GM23338 (cell line): ENCODE measurements around the gene MLLT3. TPM values are rescaled to one million over a fixed set of nuclear protein-coding genes. Genes with fewer than 3 reads are reported as not detected.

Source experiments
- ATAC-seq: fragments of 200-7000 bp; cut with Tn5 transposase; 3 replicates; pipeline ENCODE4 v1.9.1; 2020
- DNase-seq: peaks from one replicate; pipeline ENCODE4 v3.0.0-alpha.2; 2015; ENCODE audit warnings: low spot score
- H2AFZ ChIP-seq: fragments of 200-600 bp; sonication (generic); 2 replicates; pipeline ENCODE4 v1.8.0; 2016; ENCODE audit warnings: antibody characterized with exemption, mild to moderate bottlenecking, moderate library complexity
- H3F3A ChIP-seq: fragments of 200-600 bp; sonication (generic); replicated peaks from 2 replicates; pipeline ENCODE4 v1.8.0; 2017; ENCODE audit warnings: antibody characterized with exemption, mixed run types, low read depth
- H3K27ac ChIP-seq: fragments of 200-600 bp; sonication (generic); 2 replicates; pipeline ENCODE4 v1.6.1; 2016; ENCODE audit warnings: low read depth
- H3K27me3 ChIP-seq: fragments of 200-600 bp; sonication (generic); 2 replicates; pipeline ENCODE4 v1.8.0; 2016; ENCODE audit warnings: mild to moderate bottlenecking, mixed run types, moderate library complexity; ENCODE audit not compliant: insufficient read depth
- H3K36me3 ChIP-seq: fragments of 200-600 bp; sonication (generic); 2 replicates; pipeline ENCODE4 v1.8.0; 2016; ENCODE audit warnings: mild to moderate bottlenecking; ENCODE audit not compliant: insufficient read depth
- H3K4me1 ChIP-seq: fragments of 200-600 bp; sonication (generic); 2 replicates; pipeline ENCODE4 v1.8.0; 2016; ENCODE audit warnings: mild to moderate bottlenecking, moderate library complexity; ENCODE audit not compliant: insufficient read depth
- H3K4me2 ChIP-seq: fragments of 200-600 bp; sonication (generic); 2 replicates; pipeline ENCODE4 v1.7.1; 2017; ENCODE audit warnings: mixed run types
- H3K4me3 ChIP-seq: fragments of 200-600 bp; sonication (generic); 2 replicates; pipeline ENCODE4 v1.6.1; 2016; ENCODE audit warnings: mixed run types
- H3K79me2 ChIP-seq: fragments of 200-600 bp; sonication (generic); replicated peaks from 2 replicates; pipeline ENCODE4 v1.8.0; 2017; ENCODE audit warnings: mild to moderate bottlenecking; ENCODE audit not compliant: insufficient read depth
- H3K9me2 ChIP-seq: fragments of 200-600 bp; sonication (generic); 2 replicates; pipeline ENCODE4 v1.8.0; 2017; ENCODE audit not compliant: insufficient read depth
- H4K20me1 ChIP-seq: fragments of 200-600 bp; sonication (generic); replicated peaks from 2 replicates; pipeline ENCODE4 v1.8.0; 2017; ENCODE audit warnings: mild to moderate bottlenecking; ENCODE audit not compliant: insufficient read depth
- H3K27ac Mint-ChIP-seq: 2 replicates; pipeline ENCODE4 v1.8.0; 2020; ENCODE audit warnings: inconsistent platforms, mild to moderate bottlenecking, moderate library complexity, mixed read lengths
- H3K27me3 Mint-ChIP-seq: 3 replicates; pipeline ENCODE4 v1.8.0; 2022; ENCODE audit warnings: low read depth, mild to moderate bottlenecking, moderate library complexity, mixed read lengths, inconsistent platforms; ENCODE audit not compliant: insufficient read depth, poor library complexity
- H3K36me3 Mint-ChIP-seq: 3 replicates; pipeline ENCODE4 v1.8.0; 2021; ENCODE audit warnings: low read depth, mild to moderate bottlenecking, inconsistent platforms, moderate library complexity, mixed read lengths
- H3K4me1 Mint-ChIP-seq: 3 replicates; pipeline ENCODE4 v1.8.0; 2020; ENCODE audit warnings: mild to moderate bottlenecking, inconsistent platforms, mixed read lengths
- H3K4me3 Mint-ChIP-seq: 3 replicates; pipeline ENCODE4 v1.8.0; 2021; ENCODE audit warnings: moderate library complexity, mild to moderate bottlenecking, inconsistent platforms, mixed read lengths
- H3K9me3 Mint-ChIP-seq: 3 replicates; pipeline ENCODE4 v1.8.0; 2020; ENCODE audit warnings: moderate library complexity, mild to moderate bottlenecking, inconsistent platforms, mixed read lengths
- EZH2 ChIP-seq: fragments of 200-600 bp; sonication (generic); IDR thresholded peaks from one replicate; pipeline ENCODE4 v1.8.0; 2017; ENCODE audit warnings: antibody characterized with exemption, mild to moderate bottlenecking, low read depth; ENCODE audit not compliant: unreplicated experiment
- EZH2phosphoT487 ChIP-seq: fragments of 200-600 bp; sonication (generic); IDR thresholded peaks from one replicate; pipeline ENCODE4 v1.8.1; 2018; ENCODE audit warnings: antibody characterized with exemption; ENCODE audit not compliant: unreplicated experiment
- JUNB ChIP-seq: IDR thresholded peaks from one replicate; pipeline ENCODE4 v1.6.1; 2016; ENCODE audit warnings: antibody characterized with exemption; ENCODE audit not compliant: unreplicated experiment
- POLR2AphosphoS5 ChIP-seq: IDR thresholded peaks from 2 replicates; pipeline ENCODE4 v1.6.1; 2016; ENCODE audit warnings: antibody characterized with exemption, low read depth
- STAT1 ChIP-seq: IDR thresholded peaks from one replicate; pipeline ENCODE4 v1.6.1; 2016; ENCODE audit warnings: antibody characterized with exemption; ENCODE audit not compliant: unreplicated experiment
- ZNF114 ChIP-seq: fragments of 250-450 bp; sonication (Bioruptor Pico); IDR thresholded peaks from 2 replicates; pipeline ENCODE4 v1.5.0; 2020; ENCODE audit warnings: mild to moderate bottlenecking, moderate library complexity
- ZNF331 ChIP-seq: fragments of 250-450 bp; sonication (Bioruptor Pico); IDR thresholded peaks from 2 replicates; pipeline ENCODE4 v1.5.0; 2020; ENCODE audit warnings: low read depth, mild to moderate bottlenecking, moderate library complexity
- polyA plus RNA-seq: library from polyadenylated mRNA; unstranded; fragments of >200 nt; fragmentation: Nextera tagmentation; extraction: Ambion mirVana; gene quantifications from 2 replicates; pipeline ENCODE4 v1.2.1, GENCODE V29; 2016
- total RNA-seq: library from RNA; depleted of rRNA; stranded (reverse); fragments of >200 nt; shearing (Covaris generic); gene quantifications from 2 replicates; pipeline ENCODE4 v1.2.3, GENCODE V29; 2014
- TF ChIP-seq, protein P1 (sequence below): IDR thresholded peaks from 2 replicates; pipeline ENCODE4 v1.6.1; 2016; ENCODE audit warnings: antibody characterized with exemption
- TF ChIP-seq, protein P2 (sequence below): IDR thresholded peaks from one replicate; pipeline ENCODE4 v1.6.1; 2018; ENCODE audit warnings: antibody characterized with exemption; ENCODE audit not compliant: unreplicated experiment

The MLLT3 gene
- total and polyA plus RNA-seq, 2 experiments from 2014 or later = 7.5 to 9.5 TPM

DNA sequence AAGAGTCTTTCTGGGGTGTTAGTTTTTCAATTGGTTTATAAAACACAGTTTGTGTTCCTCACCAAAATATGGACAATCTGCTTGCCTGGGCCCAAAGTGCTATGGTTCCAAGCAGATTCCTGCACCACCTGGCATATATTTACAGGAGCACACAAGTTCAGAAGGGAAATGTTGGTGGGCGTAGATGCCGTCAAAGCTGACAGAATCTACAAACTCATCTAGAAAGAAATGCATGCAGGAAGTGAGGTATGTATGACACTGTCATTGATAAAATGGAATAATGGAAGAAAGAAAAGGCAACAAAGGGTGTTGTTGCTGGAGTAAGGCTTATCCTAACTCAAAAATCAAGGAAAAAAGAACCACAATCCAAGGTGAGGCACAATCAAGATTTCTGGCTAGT lies 225.8 kb downstream of the MLLT3 start:
- no peak overlapping the region for H3K27ac ChIP-seq
- no peaks in the 10 kb centered on the region for H3K36me3 ChIP-seq
- DNase-seq = no peak
- H3K27me3 ChIP-seq = no peaks in the 10 kb centered on the region
- H3K9me2 ChIP-seq = no peaks in the 10 kb centered on the region
- Mint-ChIP-seq H3K4me1 (peaks cover 26% of the 10 kb centered on the region), H3K27ac (no peak overlapping the region), H3K27me3 (no peaks in the 10 kb centered on the region), H3K4me3 (no peak overlapping the region), H3K36me3 (no peaks in the 10 kb centered on the region), H3K9me3 (no peaks in the 10 kb centered on the region)
- H3F3A ChIP-seq = no peaks in the 10 kb centered on the region
- no peaks in the 10 kb centered on the region for H3K79me2 ChIP-seq
- peaks cover 11% of the 10 kb centered on the region for H3K4me1 ChIP-seq
- no peaks in the 10 kb centered on the region for H4K20me1 ChIP-seq
- no peak overlapping the region for H3K4me3 ChIP-seq
- TF ChIP-seq STAT1 (no peak), EZH2phosphoT487 (no peak), JUNB (no peak), POLR2AphosphoS5 (no peak), EZH2 (no peak), ZNF114 (CRISPR knock-in tag) (no peak)
- TF ChIP-seq, protein P1, sequence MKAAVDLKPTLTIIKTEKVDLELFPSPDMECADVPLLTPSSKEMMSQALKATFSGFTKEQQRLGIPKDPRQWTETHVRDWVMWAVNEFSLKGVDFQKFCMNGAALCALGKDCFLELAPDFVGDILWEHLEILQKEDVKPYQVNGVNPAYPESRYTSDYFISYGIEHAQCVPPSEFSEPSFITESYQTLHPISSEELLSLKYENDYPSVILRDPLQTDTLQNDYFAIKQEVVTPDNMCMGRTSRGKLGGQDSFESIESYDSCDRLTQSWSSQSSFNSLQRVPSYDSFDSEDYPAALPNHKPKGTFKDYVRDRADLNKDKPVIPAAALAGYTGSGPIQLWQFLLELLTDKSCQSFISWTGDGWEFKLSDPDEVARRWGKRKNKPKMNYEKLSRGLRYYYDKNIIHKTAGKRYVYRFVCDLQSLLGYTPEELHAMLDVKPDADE = no peak
- TF ChIP-seq, protein P2, sequence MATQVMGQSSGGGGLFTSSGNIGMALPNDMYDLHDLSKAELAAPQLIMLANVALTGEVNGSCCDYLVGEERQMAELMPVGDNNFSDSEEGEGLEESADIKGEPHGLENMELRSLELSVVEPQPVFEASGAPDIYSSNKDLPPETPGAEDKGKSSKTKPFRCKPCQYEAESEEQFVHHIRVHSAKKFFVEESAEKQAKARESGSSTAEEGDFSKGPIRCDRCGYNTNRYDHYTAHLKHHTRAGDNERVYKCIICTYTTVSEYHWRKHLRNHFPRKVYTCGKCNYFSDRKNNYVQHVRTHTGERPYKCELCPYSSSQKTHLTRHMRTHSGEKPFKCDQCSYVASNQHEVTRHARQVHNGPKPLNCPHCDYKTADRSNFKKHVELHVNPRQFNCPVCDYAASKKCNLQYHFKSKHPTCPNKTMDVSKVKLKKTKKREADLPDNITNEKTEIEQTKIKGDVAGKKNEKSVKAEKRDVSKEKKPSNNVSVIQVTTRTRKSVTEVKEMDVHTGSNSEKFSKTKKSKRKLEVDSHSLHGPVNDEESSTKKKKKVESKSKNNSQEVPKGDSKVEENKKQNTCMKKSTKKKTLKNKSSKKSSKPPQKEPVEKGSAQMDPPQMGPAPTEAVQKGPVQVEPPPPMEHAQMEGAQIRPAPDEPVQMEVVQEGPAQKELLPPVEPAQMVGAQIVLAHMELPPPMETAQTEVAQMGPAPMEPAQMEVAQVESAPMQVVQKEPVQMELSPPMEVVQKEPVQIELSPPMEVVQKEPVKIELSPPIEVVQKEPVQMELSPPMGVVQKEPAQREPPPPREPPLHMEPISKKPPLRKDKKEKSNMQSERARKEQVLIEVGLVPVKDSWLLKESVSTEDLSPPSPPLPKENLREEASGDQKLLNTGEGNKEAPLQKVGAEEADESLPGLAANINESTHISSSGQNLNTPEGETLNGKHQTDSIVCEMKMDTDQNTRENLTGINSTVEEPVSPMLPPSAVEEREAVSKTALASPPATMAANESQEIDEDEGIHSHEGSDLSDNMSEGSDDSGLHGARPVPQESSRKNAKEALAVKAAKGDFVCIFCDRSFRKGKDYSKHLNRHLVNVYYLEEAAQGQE = no peak
- H2AFZ ChIP-seq = no peak overlapping the region
- no peak overlapping the region for H3K4me2 ChIP-seq
- ATAC-seq = no peak

DNA sequence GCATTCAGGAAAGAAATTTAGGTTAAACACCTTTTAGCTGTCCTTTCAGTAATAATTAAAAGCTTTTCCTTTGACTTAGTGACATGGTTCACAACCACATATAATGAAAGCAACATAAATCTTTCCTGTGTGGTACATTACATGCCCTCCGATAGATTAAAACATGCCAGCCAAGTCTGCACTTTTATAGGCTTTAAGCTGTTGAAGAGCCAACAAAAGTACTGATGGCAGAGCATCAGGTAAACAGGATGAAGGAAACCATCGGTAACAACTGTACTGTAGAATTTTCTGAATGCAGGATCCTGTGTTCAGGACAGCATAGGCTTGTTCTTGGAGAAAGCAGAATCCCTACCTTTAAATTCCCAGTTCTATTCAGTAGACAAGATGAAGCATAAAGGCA lies 226.6 kb downstream of the MLLT3 start:
- ATAC-seq = no peak
- Mint-ChIP-seq H3K4me1 (peaks cover 26% of the 10 kb centered on the region), H3K27ac (no peak overlapping the region), H3K9me3 (no peaks in the 10 kb centered on the region), H3K27me3 (no peaks in the 10 kb centered on the region), H3K4me3 (no peak overlapping the region), H3K36me3 (no peaks in the 10 kb centered on the region)
- peaks cover 11% of the 10 kb centered on the region for H3K4me1 ChIP-seq
- H3K79me2 ChIP-seq = no peaks in the 10 kb centered on the region
- H3K9me2 ChIP-seq = no peaks in the 10 kb centered on the region
- no peak overlapping the region for H3K4me2 ChIP-seq
- no peaks in the 10 kb centered on the region for H3K36me3 ChIP-seq
- no peak overlapping the region for H3K4me3 ChIP-seq
- no peaks in the 10 kb centered on the region for H4K20me1 ChIP-seq
- no peaks in the 10 kb centered on the region for H3F3A ChIP-seq
- no peak for TF ChIP-seq ZNF331 (CRISPR knock-in tag)
- DNase-seq = no peak
- no peak overlapping the region for H3K27ac ChIP-seq
- H2AFZ ChIP-seq = no peak overlapping the region
- H3K27me3 ChIP-seq = no peaks in the 10 kb centered on the region
